HG03060 (cell line): ENCODE measurements around the gene VPS26C.

Experiments used
- ATAC-seq: cut with Tn5 transposase; IDR thresholded peaks from one replicate; pipeline ENCODE4 v1.9.1; 2021; ENCODE audit warnings: low read depth, moderate number of reproducible peaks; ENCODE audit not compliant: unreplicated experiment

The VPS26C gene

GRCh38 chr21:37207441-37208009 is 59.6 kb downstream of the VPS26C start:
- ATAC-seq = peak; percentile 47

- no peak for ATAC-seq
Measured at GRCh38 chr21:37206496-37206895, 60.6 kb downstream of the VPS26C start.

- ATAC-seq = no peak
Measured at GRCh38 chr21:37204580-37204979, 62.6 kb downstream of the VPS26C start.

GRCh38 chr21:37202221-37203110 is 64.7 kb downstream of the VPS26C start:
- ATAC-seq = no peak

- ATAC-seq = no peak
Measured at GRCh38 chr21:37200641-37201480, 66.3 kb downstream of the VPS26C start.

- no peak for ATAC-seq
Measured at GRCh38 chr21:37199057-37199924, 67.8 kb downstream of the VPS26C start.

GRCh38 chr21:37197746-37198145 is 69.4 kb downstream of the VPS26C start:
- no peak for ATAC-seq

GRCh38 chr21:37196847-37197246 is 70.3 kb downstream of the VPS26C start:
- no peak for ATAC-seq

- ATAC-seq = no peak
Measured at GRCh38 chr21:37195610-37196009, 71.5 kb downstream of the VPS26C start.

- no peak for ATAC-seq
Measured at GRCh38 chr21:37195059-37195458, 72.1 kb downstream of the VPS26C start.

- ATAC-seq = no peak
Measured at GRCh38 chr21:37193676-37194075, 73.5 kb downstream of the VPS26C start.

- no peak for ATAC-seq
Measured at GRCh38 chr21:37193006-37193405, 74.1 kb downstream of the VPS26C start.

- no peak for ATAC-seq
Measured at GRCh38 chr21:37192019-37192418, 75.1 kb downstream of the VPS26C start.

GRCh38 chr21:37188825-37189224 is 78.3 kb downstream of the VPS26C start:
- ATAC-seq = no peak

GRCh38 chr21:37186983-37187382 is 80.2 kb downstream of the VPS26C start:
- no peak for ATAC-seq

- no peak for ATAC-seq
Measured at GRCh38 chr21:37184784-37185593, 82.1 kb downstream of the VPS26C start.

GRCh38 chr21:37183749-37184148 is 83.4 kb downstream of the VPS26C start:
- no peak for ATAC-seq

GRCh38 chr21:37182222-37182621 is 84.9 kb downstream of the VPS26C start:
- ATAC-seq = no peak

- ATAC-seq = no peak
Measured at GRCh38 chr21:37181059-37181458, 86.1 kb downstream of the VPS26C start.
